HEK293 (cell line): ENCODE results near the gene C14orf93.

Experiments
- CTCF ChIA-PET: fragments of 350-600 bp; formaldehyde crosslinking; extraction: SDS; loops from one replicate; lab custom pipeline; 2021; ENCODE audit warnings: antibody characterized with exemption; lab: Yijun Ruan, JAX
- POLR2A ChIA-PET: fragments of 300-600 bp; formaldehyde crosslinking; extraction: SDS; loops from one replicate; lab custom pipeline; 2020; ENCODE audit warnings: antibody characterized with exemption, inconsistent platforms; lab: Yijun Ruan, JAX
- H3K27ac ChIP-seq: fragments of 200-500 bp; sonication (Bioruptor generic); 2 replicates; pipeline ENCODE4 v1.5.1; 2014; ENCODE audit warnings: low read depth, low read length, control low read depth, inconsistent platforms; ENCODE audit errors: extremely low read depth
- H3K36me3 ChIP-seq, 2 experiments: fragments of 200-500 bp in 1 of 2; sonication (Bioruptor generic) in 1 of 2; 1 replicate in 1 of 2; 2 replicates in 1 of 2; pipeline ENCODE4 v1.5.1; 2014 to 2017; ENCODE audit warnings: inconsistent platforms in 2 of 2, low read length in 2 of 2; ENCODE audit not compliant: control insufficient read depth in 2 of 2, insufficient read depth in 1 of 2
- H3K4me1 ChIP-seq: fragments of 200-500 bp; sonication (Bioruptor generic); 2 replicates; pipeline ENCODE4 v1.5.1; 2014; ENCODE audit warnings: mild to moderate bottlenecking, low read length, inconsistent platforms; ENCODE audit not compliant: control insufficient read depth, insufficient read depth
- H3K4me3 ChIP-seq: 2 replicates; pipeline ENCODE4 v1.5.1; 2011; ENCODE audit warnings: low read depth, mild to moderate bottlenecking, control low read depth, low read length, moderate library complexity
- H3K9me3 ChIP-seq: fragments of 200-500 bp; sonication (Bioruptor generic); 2 replicates; pipeline ENCODE4 v1.5.1; 2014; ENCODE audit warnings: low read depth, low read length, inconsistent platforms; ENCODE audit not compliant: control insufficient read depth, insufficient read depth
- FEZF1 ChIP-seq: fragments of 450-650 bp; formaldehyde crosslinking; IDR thresholded peaks from 2 replicates; pipeline ENCODE4 v1.5.1; 2016; ENCODE audit warnings: missing biosample characterization, missing genetic modification characterization
- KLF10 ChIP-seq: fragments of 450-650 bp; IDR thresholded peaks from 2 replicates; pipeline ENCODE4 v1.5.1; 2018; ENCODE audit warnings: missing biosample characterization, mild to moderate bottlenecking, missing genetic modification characterization
- KLF7 ChIP-seq: fragments of 450-650 bp; formaldehyde crosslinking; IDR thresholded peaks from 2 replicates; pipeline ENCODE4 v1.5.1; 2016; ENCODE audit warnings: missing biosample characterization, missing genetic modification characterization, borderline replicate concordance
- KLF8 ChIP-seq: fragments of 450-650 bp; formaldehyde crosslinking; IDR thresholded peaks from 2 replicates; pipeline ENCODE4 v1.5.1; 2016; ENCODE audit warnings: missing biosample characterization, missing genetic modification characterization
- OSR2 ChIP-seq: fragments of 450-650 bp; formaldehyde crosslinking; IDR thresholded peaks from 2 replicates; pipeline ENCODE4 v1.5.1; 2016; ENCODE audit warnings: missing biosample characterization, missing genetic modification characterization
- SP3 ChIP-seq: fragments of 450-650 bp; formaldehyde crosslinking; IDR thresholded peaks from 2 replicates; pipeline ENCODE4 v1.5.1; 2016; ENCODE audit warnings: missing biosample characterization, missing genetic modification characterization
- TRIM28 ChIP-seq: IDR thresholded peaks from 2 replicates; pipeline ENCODE4 v1.6.1; 2011; ENCODE audit warnings: low read length, control low read depth, borderline replicate concordance
- ZBTB7A ChIP-seq: fragments of 450-650 bp; formaldehyde crosslinking; IDR thresholded peaks from 2 replicates; pipeline ENCODE4 v1.5.1; 2016; ENCODE audit warnings: low read depth, missing biosample characterization, missing genetic modification characterization
- ZNF132 ChIP-seq: fragments of 450-650 bp; formaldehyde crosslinking; IDR thresholded peaks from 2 replicates; pipeline ENCODE4 v1.5.1; 2017; ENCODE audit warnings: missing biosample characterization, missing genetic modification characterization, borderline replicate concordance
- ZNF155 ChIP-seq: fragments of 450-650 bp; formaldehyde crosslinking; IDR thresholded peaks from 2 replicates; pipeline ENCODE4 v1.5.1; 2016; ENCODE audit warnings: missing biosample characterization, missing genetic modification characterization
- ZNF311 ChIP-seq: fragments of 450-650 bp; formaldehyde crosslinking; IDR thresholded peaks from 2 replicates; pipeline ENCODE4 v1.5.1; 2017; ENCODE audit warnings: missing biosample characterization, missing genetic modification characterization, borderline replicate concordance
- ZNF416 ChIP-seq: fragments of 450-650 bp; formaldehyde crosslinking; IDR thresholded peaks from 2 replicates; pipeline ENCODE4 v1.5.1; 2016; ENCODE audit warnings: missing biosample characterization, missing genetic modification characterization
- ZNF510 ChIP-seq: fragments of 450-650 bp; formaldehyde crosslinking; IDR thresholded peaks from 2 replicates; pipeline ENCODE4 v1.5.1; 2018; ENCODE audit warnings: mild to moderate bottlenecking, missing genetic modification characterization, missing biosample characterization; ENCODE audit not compliant: insufficient replicate concordance
- ZNF558 ChIP-seq: fragments of 450-650 bp; formaldehyde crosslinking; IDR thresholded peaks from 2 replicates; pipeline ENCODE4 v1.5.1; 2016; ENCODE audit warnings: missing biosample characterization, missing genetic modification characterization
- ZNF560 ChIP-seq: fragments of 450-650 bp; formaldehyde crosslinking; IDR thresholded peaks from 2 replicates; pipeline ENCODE4 v1.5.1; 2017; ENCODE audit warnings: missing biosample characterization, missing genetic modification characterization, borderline replicate concordance
- ZNF596 ChIP-seq: fragments of 450-650 bp; IDR thresholded peaks from 2 replicates; pipeline ENCODE4 v1.5.0; 2018; ENCODE audit warnings: missing biosample characterization, mild to moderate bottlenecking, missing genetic modification characterization, moderate library complexity
- ZNF621 ChIP-seq: fragments of 450-650 bp; formaldehyde crosslinking; IDR thresholded peaks from 2 replicates; pipeline ENCODE4 v1.5.1; 2017; ENCODE audit warnings: missing biosample characterization, missing genetic modification characterization
- ZNF623 ChIP-seq: fragments of 450-650 bp; formaldehyde crosslinking; IDR thresholded peaks from 2 replicates; pipeline ENCODE4 v1.5.1; 2016; ENCODE audit warnings: missing biosample characterization, missing genetic modification characterization
- ZNF76 ChIP-seq: fragments of 450-650 bp; formaldehyde crosslinking; IDR thresholded peaks from 2 replicates; pipeline ENCODE4; 2016; ENCODE audit warnings: low read depth, missing biosample characterization, missing genetic modification characterization, borderline replicate concordance
- ZNF830 ChIP-seq: fragments of 450-650 bp; IDR thresholded peaks from 2 replicates; pipeline ENCODE4 v1.5.0; 2018; ENCODE audit warnings: missing biosample characterization, missing genetic modification characterization, low read depth, mild to moderate bottlenecking, moderate library complexity
- TF ChIP-seq, protein P1 (sequence below): fragments of 450-650 bp; formaldehyde crosslinking; IDR thresholded peaks from 2 replicates; pipeline ENCODE4 v1.5.1; 2016; ENCODE audit warnings: missing biosample characterization, missing genetic modification characterization
- TF ChIP-seq, protein P2 (sequence below): fragments of 450-650 bp; formaldehyde crosslinking; IDR thresholded peaks from 2 replicates; pipeline ENCODE4 v1.5.1; 2016; ENCODE audit warnings: missing biosample characterization, missing genetic modification characterization
- TF ChIP-seq, protein P3 (sequence below): fragments of 450-650 bp; formaldehyde crosslinking; IDR thresholded peaks from 2 replicates; pipeline ENCODE4 v1.5.1; 2016; ENCODE audit warnings: missing biosample characterization, missing genetic modification characterization, borderline replicate concordance

Gene C14orf93

DNA sequence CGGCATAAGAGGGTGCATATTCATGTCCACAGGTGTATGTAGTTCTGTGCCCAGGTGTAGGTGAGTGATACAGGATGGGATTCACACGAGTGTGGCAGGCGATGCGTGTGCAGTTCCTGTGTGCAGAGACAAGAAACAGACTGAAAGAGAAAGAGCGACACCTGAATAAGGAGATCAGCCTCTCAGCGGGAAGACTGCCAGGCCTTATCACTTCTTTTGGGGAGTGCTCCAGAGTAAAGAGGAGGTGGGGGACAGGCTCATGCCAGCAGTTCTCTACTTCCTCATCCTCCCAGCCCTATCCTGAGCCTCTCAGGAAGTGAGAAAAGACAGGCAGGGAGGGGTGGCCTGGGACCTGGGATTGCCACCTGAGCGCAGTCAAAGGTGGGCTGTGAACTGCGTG lies 34.9 kb upstream of the C14orf93 start:
- TF ChIP-seq ZNF311 (tag by site-specific recombination) (no peak), ZNF416 (tag by site-specific recombination) (no peak), ZNF596 (tag by site-specific recombination) (no peak), ZNF510 (no peak), ZNF830 (tag by site-specific recombination) (no peak), ZNF621 (tag by site-specific recombination) (no peak), ZNF155 (tag by site-specific recombination) (no peak), KLF10 (tag by site-specific recombination) (no peak), ZNF132 (no peak), ZNF560 (no peak), ZNF76 (tag by site-specific recombination) (no peak), KLF7 (tag by site-specific recombination) (no peak), TRIM28 (no peak), ZNF623 (tag by site-specific recombination) (no peak), OSR2 (tag by site-specific recombination) (no peak)
- TF ChIP-seq, protein P1, sequence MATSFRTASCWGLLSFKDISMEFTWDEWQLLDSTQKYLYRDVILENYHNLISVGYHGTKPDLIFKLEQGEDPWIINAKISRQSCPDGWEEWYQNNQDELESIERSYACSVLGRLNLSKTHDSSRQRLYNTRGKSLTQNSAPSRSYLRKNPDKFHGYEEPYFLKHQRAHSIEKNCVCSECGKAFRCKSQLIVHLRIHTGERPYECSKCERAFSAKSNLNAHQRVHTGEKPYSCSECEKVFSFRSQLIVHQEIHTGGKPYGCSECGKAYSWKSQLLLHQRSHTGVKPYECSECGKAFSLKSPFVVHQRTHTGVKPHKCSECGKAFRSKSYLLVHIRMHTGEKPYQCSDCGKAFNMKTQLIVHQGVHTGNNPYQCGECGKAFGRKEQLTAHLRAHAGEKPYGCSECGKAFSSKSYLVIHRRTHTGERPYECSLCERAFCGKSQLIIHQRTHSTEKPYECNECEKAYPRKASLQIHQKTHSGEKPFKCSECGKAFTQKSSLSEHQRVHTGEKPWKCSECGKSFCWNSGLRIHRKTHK = no peak
- no peak overlapping the region for H3K27ac ChIP-seq
- POLR2A ChIA-PET = no interaction called here

DNA sequence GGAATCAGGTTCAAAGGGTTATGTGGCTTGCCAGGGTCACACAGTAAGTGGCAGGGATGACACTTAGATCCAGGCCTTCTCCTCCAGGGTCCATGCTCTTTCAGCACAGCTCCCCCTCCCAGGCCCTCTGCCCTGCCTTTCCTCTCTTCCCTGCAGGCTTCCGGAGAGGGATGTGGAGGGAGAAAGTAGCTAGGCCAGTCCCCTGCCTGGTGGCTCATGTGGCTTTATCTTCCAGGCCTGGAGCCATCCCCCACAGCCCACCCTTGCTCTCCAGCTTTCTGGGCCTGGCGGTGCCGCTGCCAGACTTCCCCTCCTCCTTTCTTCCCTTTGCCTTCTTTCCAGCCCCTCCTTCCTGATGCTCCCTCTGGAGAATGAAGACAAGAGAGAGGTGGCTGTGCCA lies 33.8 kb upstream of the C14orf93 start:
- Histone ChIP-seq H3K9me3 (no peaks in the 10 kb centered on the region), H3K27ac (no peak overlapping the region), H3K4me3 (no peak overlapping the region), H3K36me3 (peaks cover 0 to 5% of the 10 kb centered on the region in 2 experiments; a peak in 1 of 3 replicates), H3K4me1 (no peaks in the 10 kb centered on the region)
- POLR2A ChIA-PET = interaction anchor here (0.9 kb wide), 1 partner anchor 12 kb away, joined by 3 read pairs; no protein-coding TSS in a partner anchor
- CTCF ChIA-PET = interaction anchor here (0.7 to 3.8 kb wide), 3 partner anchors 25 to 58 kb away, joined by 3 to 12 read pairs (median 4); no protein-coding TSS in a partner anchor
- TF ChIP-seq KLF8 (tag by site-specific recombination) (no peak), ZBTB7A (no peak), SP3 (tag by site-specific recombination) (no peak), ZNF558 (no peak), FEZF1 (no peak)
- TF ChIP-seq, protein P2, sequence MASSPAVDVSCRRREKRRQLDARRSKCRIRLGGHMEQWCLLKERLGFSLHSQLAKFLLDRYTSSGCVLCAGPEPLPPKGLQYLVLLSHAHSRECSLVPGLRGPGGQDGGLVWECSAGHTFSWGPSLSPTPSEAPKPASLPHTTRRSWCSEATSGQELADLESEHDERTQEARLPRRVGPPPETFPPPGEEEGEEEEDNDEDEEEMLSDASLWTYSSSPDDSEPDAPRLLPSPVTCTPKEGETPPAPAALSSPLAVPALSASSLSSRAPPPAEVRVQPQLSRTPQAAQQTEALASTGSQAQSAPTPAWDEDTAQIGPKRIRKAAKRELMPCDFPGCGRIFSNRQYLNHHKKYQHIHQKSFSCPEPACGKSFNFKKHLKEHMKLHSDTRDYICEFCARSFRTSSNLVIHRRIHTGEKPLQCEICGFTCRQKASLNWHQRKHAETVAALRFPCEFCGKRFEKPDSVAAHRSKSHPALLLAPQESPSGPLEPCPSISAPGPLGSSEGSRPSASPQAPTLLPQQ = no peak
- TF ChIP-seq, protein P3, sequence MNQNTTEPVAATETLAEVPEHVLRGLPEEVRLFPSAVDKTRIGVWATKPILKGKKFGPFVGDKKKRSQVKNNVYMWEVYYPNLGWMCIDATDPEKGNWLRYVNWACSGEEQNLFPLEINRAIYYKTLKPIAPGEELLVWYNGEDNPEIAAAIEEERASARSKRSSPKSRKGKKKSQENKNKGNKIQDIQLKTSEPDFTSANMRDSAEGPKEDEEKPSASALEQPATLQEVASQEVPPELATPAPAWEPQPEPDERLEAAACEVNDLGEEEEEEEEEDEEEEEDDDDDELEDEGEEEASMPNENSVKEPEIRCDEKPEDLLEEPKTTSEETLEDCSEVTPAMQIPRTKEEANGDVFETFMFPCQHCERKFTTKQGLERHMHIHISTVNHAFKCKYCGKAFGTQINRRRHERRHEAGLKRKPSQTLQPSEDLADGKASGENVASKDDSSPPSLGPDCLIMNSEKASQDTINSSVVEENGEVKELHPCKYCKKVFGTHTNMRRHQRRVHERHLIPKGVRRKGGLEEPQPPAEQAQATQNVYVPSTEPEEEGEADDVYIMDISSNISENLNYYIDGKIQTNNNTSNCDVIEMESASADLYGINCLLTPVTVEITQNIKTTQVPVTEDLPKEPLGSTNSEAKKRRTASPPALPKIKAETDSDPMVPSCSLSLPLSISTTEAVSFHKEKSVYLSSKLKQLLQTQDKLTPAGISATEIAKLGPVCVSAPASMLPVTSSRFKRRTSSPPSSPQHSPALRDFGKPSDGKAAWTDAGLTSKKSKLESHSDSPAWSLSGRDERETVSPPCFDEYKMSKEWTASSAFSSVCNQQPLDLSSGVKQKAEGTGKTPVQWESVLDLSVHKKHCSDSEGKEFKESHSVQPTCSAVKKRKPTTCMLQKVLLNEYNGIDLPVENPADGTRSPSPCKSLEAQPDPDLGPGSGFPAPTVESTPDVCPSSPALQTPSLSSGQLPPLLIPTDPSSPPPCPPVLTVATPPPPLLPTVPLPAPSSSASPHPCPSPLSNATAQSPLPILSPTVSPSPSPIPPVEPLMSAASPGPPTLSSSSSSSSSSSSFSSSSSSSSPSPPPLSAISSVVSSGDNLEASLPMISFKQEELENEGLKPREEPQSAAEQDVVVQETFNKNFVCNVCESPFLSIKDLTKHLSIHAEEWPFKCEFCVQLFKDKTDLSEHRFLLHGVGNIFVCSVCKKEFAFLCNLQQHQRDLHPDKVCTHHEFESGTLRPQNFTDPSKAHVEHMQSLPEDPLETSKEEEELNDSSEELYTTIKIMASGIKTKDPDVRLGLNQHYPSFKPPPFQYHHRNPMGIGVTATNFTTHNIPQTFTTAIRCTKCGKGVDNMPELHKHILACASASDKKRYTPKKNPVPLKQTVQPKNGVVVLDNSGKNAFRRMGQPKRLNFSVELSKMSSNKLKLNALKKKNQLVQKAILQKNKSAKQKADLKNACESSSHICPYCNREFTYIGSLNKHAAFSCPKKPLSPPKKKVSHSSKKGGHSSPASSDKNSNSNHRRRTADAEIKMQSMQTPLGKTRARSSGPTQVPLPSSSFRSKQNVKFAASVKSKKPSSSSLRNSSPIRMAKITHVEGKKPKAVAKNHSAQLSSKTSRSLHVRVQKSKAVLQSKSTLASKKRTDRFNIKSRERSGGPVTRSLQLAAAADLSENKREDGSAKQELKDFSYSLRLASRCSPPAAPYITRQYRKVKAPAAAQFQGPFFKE = no peak

More for the DNA sequence above, 34.9 kb upstream of the C14orf93 start:
- H3K4me3 ChIP-seq = no peak overlapping the region
- no peaks in the 10 kb centered on the region for H3K9me3 ChIP-seq
- peaks cover 0 to 12% of the 10 kb centered on the region in 2 experiments; a peak in 1 of 3 replicates for H3K36me3 ChIP-seq
- H3K4me1 ChIP-seq = no peaks in the 10 kb centered on the region
- CTCF ChIA-PET = interaction anchor here (0.7 to 3.8 kb wide), 3 partner anchors 12 to 59 kb away, joined by 3 to 12 read pairs (median 6); partner anchors contain the start of gene CDH24
